HepG2 (cell line): ENCODE data around the gene MTFP1. TPM values are rescaled to one million over a fixed set of nuclear protein-coding genes. Genes with fewer than 3 reads are reported as not detected.

ENCODE experiments used
- ATAC-seq: fragments of 200-7000 bp; cut with Tn5 transposase; 3 replicates; pipeline ENCODE4 v1.9.1; 2020; ENCODE audit warnings: mild to moderate bottlenecking, moderate library complexity
- BruUV-seq: library from RNA; stranded (reverse); fragments of 400-500 nt; replicated peaks from 2 replicates; lab custom pipeline; 2021; lab: Mats Ljungman, UMichigan
- CTCF ChIA-PET: fragments of 300-600 bp; formaldehyde crosslinking; extraction: SDS; loops from one replicate; lab custom pipeline; 2021; ENCODE audit warnings: low total read pairs, inconsistent platforms, low intra/inter-chr PET ratio; lab: Yijun Ruan, JAX
- POLR2A ChIA-PET: fragments of 350-600 bp; sonication (Branson Sonifier 250); formaldehyde crosslinking; loops from one replicate; lab custom pipeline; 2020; ENCODE audit warnings: antibody characterized with exemption, inconsistent platforms; lab: Yijun Ruan, JAX
- DNase-seq: peaks from one replicate; pipeline ENCODE4 v3.0.0-alpha.2; 2015; ENCODE audit warnings: low spot score
- FAIRE-seq: peaks from 3 replicates; lab custom pipeline; 2011; peaks lifted over from hg19 to GRCh38; lab: Jason Lieb, UNC
- H2AFZ ChIP-seq: one replicate; pipeline ENCODE4 v1.6.1; 2011; ENCODE audit warnings: low read length, inconsistent platforms
- H3K27ac ChIP-seq: fragments of 300-600 bp; 3 replicates; pipeline ENCODE4 v1.8.0; 2011; ENCODE audit warnings: mixed run types, mild to moderate bottlenecking, mixed read lengths, low read length, inconsistent platforms; ENCODE audit not compliant: insufficient read depth; ENCODE audit errors: extremely low read length
- H3K27me3 ChIP-seq, 2 experiments: fragments of 200-600 bp in 1 of 2; 2 replicates in 1 of 2; 3 replicates in 1 of 2; pipeline versions ENCODE4 v1.6.0 to v1.8.0; 2011; ENCODE audit warnings: low read length in 2 of 2, mild to moderate bottlenecking in 2 of 2, moderate library complexity in 2 of 2, inconsistent platforms in 1 of 2; ENCODE audit not compliant: insufficient read depth in 2 of 2, control insufficient read depth in 1 of 2
- H3K36me3 ChIP-seq, 2 experiments: fragments of 200-600 bp in 1 of 2; replicated peaks in 1 of 2; 2 replicates in 1 of 2; 3 replicates in 1 of 2; pipeline versions ENCODE4 v1.5.1 to v1.8.0; 2011; ENCODE audit warnings: low read length in 2 of 2, inconsistent platforms in 1 of 2; ENCODE audit not compliant: insufficient read depth in 2 of 2, control insufficient read depth in 1 of 2
- H3K4me1 ChIP-seq: 2 replicates; pipeline ENCODE4 v1.5.1; 2012; ENCODE audit warnings: low read length, inconsistent platforms; ENCODE audit not compliant: insufficient read depth
- H3K4me2 ChIP-seq: 2 replicates; pipeline ENCODE4 v1.6.0; 2011; ENCODE audit warnings: low read depth, low read length, inconsistent platforms
- H3K4me3 ChIP-seq, 3 experiments: fragments of 200-600 bp in 1 of 3; sonication (generic), shearing (Covaris generic) in 1 of 3; replicated peaks in 1 of 3; 2 replicates each; pipeline ENCODE4 v1.5.1; 2011 to 2016; ENCODE audit warnings: low read length in 3 of 3, inconsistent platforms in 2 of 3, low read depth in 2 of 3, mild to moderate bottlenecking in 2 of 3, control low read depth in 1 of 3, mixed read lengths in 1 of 3; ENCODE audit not compliant: insufficient read depth in 1 of 3
- H3K79me2 ChIP-seq: one replicate; pipeline ENCODE4 v1.6.1; 2011; ENCODE audit warnings: low read length, inconsistent platforms; ENCODE audit not compliant: insufficient read depth
- H3K9ac ChIP-seq: 2 replicates; pipeline ENCODE4 v1.6.0; 2011; ENCODE audit warnings: mild to moderate bottlenecking, low read depth, low read length, inconsistent platforms; ENCODE audit not compliant: insufficient read depth
- H3K9me3 ChIP-seq: 2 replicates; pipeline ENCODE4 v1.5.1; 2012; ENCODE audit warnings: mild to moderate bottlenecking, low read length
- H4K20me1 ChIP-seq: 2 replicates; pipeline ENCODE4 v1.6.0; 2011; ENCODE audit warnings: inconsistent platforms, mild to moderate bottlenecking, low read length, moderate library complexity; ENCODE audit not compliant: insufficient read depth
- ASH2L ChIP-seq: fragments of 300-600, 200-600 bp; sonication (generic); IDR thresholded peaks from 2 replicates; pipeline ENCODE4 v1.7.0; 2017; ENCODE audit warnings: low read depth, mild to moderate bottlenecking, moderate library complexity, mixed read lengths, low read length; ENCODE audit not compliant: insufficient read length
- DR1 ChIP-seq: sonication (generic); formaldehyde crosslinking; IDR thresholded peaks from 2 replicates; pipeline ENCODE4 v1.8.0; 2021; ENCODE audit warnings: mild to moderate bottlenecking, missing genetic modification reagents, inconsistent platforms
- EHMT2 ChIP-seq: fragments of 200-600 bp; sonication (generic); IDR thresholded peaks from 2 replicates; pipeline ENCODE4 v1.7.0; 2017; ENCODE audit warnings: antibody characterized with exemption, low read depth, low read length, borderline replicate concordance
- FOXP1 ChIP-seq, 2 experiments: fragments of 450-650 bp in 1 of 2; IDR thresholded peaks; 2 replicates each; pipeline ENCODE4 v1.6.1; 2017 to 2018; ENCODE audit warnings: antibody characterized with exemption in 1 of 2
- HDAC2 ChIP-seq: sonication (generic); formaldehyde crosslinking; IDR thresholded peaks from 2 replicates; pipeline ENCODE4 v1.4.0; 2020; ENCODE audit warnings: missing genetic modification reagents
- MXI1 ChIP-seq: IDR thresholded peaks from 3 replicates; pipeline ENCODE4 v1.6.1; 2012; ENCODE audit warnings: low read depth, low read length, inconsistent platforms, borderline replicate concordance
- NFIC ChIP-seq: IDR thresholded peaks from 2 replicates; pipeline ENCODE4 v1.6.1; 2012; ENCODE audit warnings: mild to moderate bottlenecking, low read length, inconsistent platforms
- NR2F2 ChIP-seq: IDR thresholded peaks from 2 replicates; pipeline ENCODE4 v1.6.1; 2012; ENCODE audit warnings: low read depth, inconsistent platforms, borderline replicate concordance
- POLR2G ChIP-seq: fragments of 200-400 bp; formaldehyde crosslinking; IDR thresholded peaks from 2 replicates; pipeline ENCODE4 v1.6.1; 2018; ENCODE audit warnings: mild to moderate bottlenecking, low read depth, low read length, moderate library complexity
- RXRA ChIP-seq: sonication (generic); formaldehyde crosslinking; IDR thresholded peaks from 2 replicates; pipeline ENCODE4 v1.5.1; 2020; ENCODE audit warnings: missing genetic modification reagents
- SIN3B ChIP-seq: fragments of 150-350 bp; IDR thresholded peaks from 2 replicates; pipeline ENCODE4 v1.6.1; 2014; ENCODE audit warnings: low read length
- SMAD3 ChIP-seq: sonication (generic); formaldehyde crosslinking; IDR thresholded peaks from 2 replicates; pipeline ENCODE4 v1.4.0; 2020; ENCODE audit warnings: missing genetic modification reagents
- SOX6 ChIP-seq, 2 experiments: fragments of 450-650 bp in 1 of 2; sonication (generic) in 1 of 2; formaldehyde crosslinking in 1 of 2; IDR thresholded peaks; 2 replicates each; pipeline versions ENCODE4 v1.4.0 to v1.6.1; 2017 to 2020; ENCODE audit warnings: antibody characterized with exemption in 1 of 2, mild to moderate bottlenecking in 1 of 2, missing genetic modification reagents in 1 of 2
- SP5 ChIP-seq: IDR thresholded peaks from 2 replicates; pipeline ENCODE4 v1.6.1; 2016; ENCODE audit warnings: low read depth, borderline replicate concordance
- TBX2 ChIP-seq: sonication (generic); formaldehyde crosslinking; IDR thresholded peaks from 2 replicates; pipeline ENCODE4 v1.5.0; 2020; ENCODE audit warnings: missing genetic modification reagents, mild to moderate bottlenecking, borderline replicate concordance
- ZBTB3 ChIP-seq: sonication (generic); formaldehyde crosslinking; IDR thresholded peaks from 2 replicates; pipeline ENCODE4 v1.4.0; 2020; ENCODE audit warnings: low read depth, mild to moderate bottlenecking, moderate library complexity, missing genetic modification reagents, borderline replicate concordance
- ZFX ChIP-seq: sonication (generic); formaldehyde crosslinking; IDR thresholded peaks from 2 replicates; pipeline ENCODE4 v1.4.0; 2020; ENCODE audit warnings: mild to moderate bottlenecking, low read depth, missing genetic modification reagents, moderate library complexity
- ZNF136 ChIP-seq: sonication (generic); formaldehyde crosslinking; IDR thresholded peaks from 2 replicates; pipeline ENCODE4 v1.8.1; 2022; ENCODE audit warnings: low read depth, mild to moderate bottlenecking, moderate library complexity, missing genetic modification reagents
- ZNF446 ChIP-seq: sonication (generic); formaldehyde crosslinking; IDR thresholded peaks from 2 replicates; pipeline ENCODE4 v1.5.0; 2020; ENCODE audit warnings: mild to moderate bottlenecking, missing genetic modification reagents
- ZNF703 ChIP-seq: sonication (generic); formaldehyde crosslinking; IDR thresholded peaks from 2 replicates; pipeline ENCODE4 v1.5.1; 2020; ENCODE audit warnings: missing genetic modification reagents, mild to moderate bottlenecking, moderate library complexity, borderline replicate concordance
- WGBS: methylation state at CpG from one replicate; pipeline ENCODE4 v1.1.6; 2017; ENCODE audit warnings: low lambda C conversion rate; 5-methylcytosine and 5-hydroxymethylcytosine counted together
- in situ Hi-C: cut with HindIII; loops from 2 replicates; pipeline ENCODE4 v1.10.0; 2017; ENCODE audit warnings: low pct_unique_long_range_greater_than_20kb; ENCODE audit not compliant: extremely low pct_ligation_motif_present
- intact Hi-C: fragments of 100-400 bp; cut with micrococcal nuclease; formaldehyde crosslinking; loops from one replicate; pipeline ENCODE4 v1.10.0; 2022; ENCODE audit not compliant: unreplicated experiment
- polyA plus RNA-seq, 8 experiments: library from polyadenylated mRNA; depleted of rRNA in 3 of 8; stranded (reverse) in 7 of 8; unstranded in 1 of 8; fragments of >200 nt; fragmentation: Illumina TruSeq in 4 of 8; extraction: Trizol in 4 of 8; gene quantifications; 2 replicates each; pipeline versions ENCODE4 v1.2.1 to v1.2.3, GENCODE V29; 2011 to 2016; ENCODE audit warnings: low read depth in 4 of 8, missing spikeins in 1 of 8, mixed read lengths in 1 of 8; ENCODE audit not compliant: insufficient read depth in 1 of 8
- total RNA-seq, 5 experiments: library from RNA; depleted of rRNA; stranded (reverse); fragments of >200 nt; fragmentation: Illumina TruSeq; extraction: Trizol; gene quantifications; 2 replicates each; pipeline ENCODE4 v1.2.3, GENCODE V29; 2016; ENCODE audit warnings: low read depth in 1 of 5
- TF ChIP-seq, protein P1 (sequence below): IDR thresholded peaks from 2 replicates; pipeline ENCODE4 v1.6.1; 2016; ENCODE audit warnings: missing biosample characterization, missing genetic modification reagents, low read depth

Gene MTFP1
- total and polyA plus RNA-seq, 2 of the 13 experiments (the other 11 are each of a cell fraction or from before 2014, with no cell fraction given), result 29.5 to 45.6 TPM

DNA sequence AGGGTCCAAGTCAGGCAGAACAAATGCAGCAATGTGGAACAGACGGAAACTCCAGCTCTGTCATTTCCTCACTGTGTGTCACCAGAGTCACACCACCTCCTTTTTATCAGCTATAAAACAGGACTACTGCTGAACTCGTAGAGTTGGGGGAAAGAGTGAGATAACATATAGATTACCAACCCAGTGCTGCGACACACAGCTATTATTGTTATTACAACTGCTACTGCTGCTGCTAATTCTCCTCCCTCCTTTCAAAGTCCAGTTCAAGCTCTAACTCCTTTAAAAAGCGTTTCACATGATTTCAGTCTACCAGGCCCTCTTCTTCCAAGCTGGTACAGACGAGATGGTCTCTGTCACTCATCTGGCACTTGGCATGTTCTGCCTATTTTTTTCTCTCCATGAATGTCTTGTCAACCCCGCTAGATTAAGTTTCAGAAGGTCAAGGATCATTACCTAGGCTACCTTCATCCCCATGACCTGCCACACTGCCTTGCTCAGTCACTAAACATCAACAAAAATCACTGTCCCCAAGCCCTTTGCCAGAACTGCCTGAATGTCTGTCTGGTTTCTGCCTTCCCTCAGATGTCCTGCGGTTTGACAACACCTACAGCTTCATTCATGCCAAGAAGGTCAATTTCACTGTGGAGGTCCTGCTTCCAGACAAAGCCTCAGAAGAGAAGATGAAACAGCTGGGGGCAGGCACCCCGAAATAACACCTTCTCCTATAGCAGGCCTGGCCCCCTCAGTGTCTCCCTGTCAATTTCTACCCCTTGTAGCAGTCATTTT lies 3.7 kb upstream of the MTFP1 start:
- POLR2A ChIA-PET, result interaction anchor here (0.9 to 7.2 kb wide), 8 partner anchors 10 to 134 kb away, joined by 3 to 164 read pairs (median 26); partner anchors contain the start of genes CCDC157, SEC14L2, SF3A1 and TBC1D10A
- H3K27me3 ChIP-seq, result no peaks in the 10 kb centered on the region
- H3K36me3 ChIP-seq, result peaks cover 2 to 7% of the 10 kb centered on the region in 2 experiments; a peak in 1 of 5 replicates
- no peaks in the 10 kb centered on the region for H3K9me3 ChIP-seq
- CTCF ChIA-PET, result no interaction called here
- H3K4me3 ChIP-seq, result peak overlapping the region; percentile 67 to 89 (median 72)
- H3K9ac ChIP-seq, result peak overlapping the region; percentile 89
- H3K4me2 ChIP-seq, result peak overlapping the region; percentile 99
- TSS peak; percentile 50 for BruUV-seq
- no peak overlapping the region for H2AFZ ChIP-seq
- intact Hi-C loops, result no loop called here
- peak; percentile 36 for FAIRE-seq
- no peaks in the 10 kb centered on the region for H4K20me1 ChIP-seq
- peaks cover 76% of the 10 kb centered on the region for H3K4me1 ChIP-seq
- H3K27ac ChIP-seq, result peak overlapping the region; percentile 96
- ATAC-seq, result peak; percentile 0; the same call in 2 of the 3 replicates
- DNase-seq, result peak; percentile 86
- WGBS, result 6% methylated on average over 8 of the region's 8 CpGs
- H3K79me2 ChIP-seq, result peaks cover 19% of the 10 kb centered on the region
- in situ Hi-C loops, result no loop called here
- TF ChIP-seq ZNF703 (CRISPR knock-in tag) (no peak), MXI1 (no peak; the same call in 2 of the 3 replicates), EHMT2 (no peak), POLR2G (peak; percentile 82), ZNF446 (CRISPR knock-in tag) (no peak), FOXP1 (IDR thresholded peaks at IDR 0.05) (no peak), FOXP1 (CRISPR knock-in tag; IDR thresholded peaks at IDR 0.05) (peak; percentile 22; the same call in 1 of the 2 replicates), DR1 (CRISPR knock-in tag) (peak; percentile 49; the same call in 1 of the 2 replicates), ASH2L (peak; percentile 37), TBX2 (CRISPR knock-in tag) (0 out of 2 replicates have a peak, but pooled peaks have one; percentile 44), SIN3B (no peak), ZFX (CRISPR knock-in tag) (peak; percentile 27; the same call in 1 of the 2 replicates), ZNF136 (CRISPR knock-in tag) (no peak), NR2F2 (peak; percentile 31; the same call in 1 of the 2 replicates), SMAD3 (CRISPR knock-in tag) (no peak), SOX6 (IDR thresholded peaks at IDR 0.05) (no peak), SOX6 (CRISPR knock-in tag; IDR thresholded peaks at IDR 0.05) (peak; percentile 32; the same call in 1 of the 2 replicates), NFIC (0 out of 2 replicates have a peak, but pooled peaks have one; percentile 9), HDAC2 (CRISPR knock-in tag) (peak; percentile 48; the same call in 1 of the 2 replicates), SP5 (peak; percentile 83), RXRA (CRISPR knock-in tag) (no peak), ZBTB3 (CRISPR knock-in tag) (no peak)
- TF ChIP-seq, protein P1, sequence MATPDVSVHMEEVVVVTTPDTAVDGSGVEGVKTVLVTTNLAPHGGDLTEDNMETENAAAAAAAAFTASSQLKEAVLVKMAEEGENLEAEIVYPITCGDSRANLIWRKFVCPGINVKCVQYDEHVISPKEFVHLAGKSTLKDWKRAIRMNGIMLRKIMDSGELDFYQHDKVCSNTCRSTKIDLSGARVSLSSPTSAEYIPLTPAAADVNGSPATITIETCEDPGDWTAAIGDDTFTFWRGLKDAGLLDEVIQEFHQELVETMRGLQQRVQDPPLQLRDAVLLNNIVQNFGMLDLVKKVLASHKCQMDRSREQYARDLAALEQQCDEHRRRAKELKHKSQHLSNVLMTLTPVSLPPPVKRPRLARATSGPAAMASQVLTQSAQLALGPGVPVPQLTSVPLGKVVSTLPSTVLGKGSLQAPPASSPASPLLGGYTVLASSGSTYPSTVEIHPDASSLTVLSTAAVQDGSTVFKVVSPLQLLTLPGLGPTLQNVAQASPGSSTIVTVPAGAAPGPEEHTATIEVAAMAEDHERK (CRISPR knock-in tag), result no peak
